K562 (cell line): Measurements from ENCODE around the gene CPE. TPM values are rescaled to one million over a fixed set of nuclear protein-coding genes. Genes with fewer than 3 reads are reported as not detected.

Source experiments
- ATAC-seq: fragments of 200-7000 bp; cut with Tn5 transposase; 3 replicates; pipeline ENCODE4 v1.9.1; 2020; ENCODE audit warnings: moderate library complexity
- BruUV-seq: library from RNA; stranded (reverse); fragments of 400-500 nt; replicated peaks from 2 replicates; lab custom pipeline; 2021; lab: Mats Ljungman, UMichigan
- CTCF ChIA-PET: fragments of 300-600 bp; formaldehyde crosslinking; extraction: SDS; loops from one replicate; lab custom pipeline; 2021; ENCODE audit warnings: low intra/inter-chr PET ratio; lab: Yijun Ruan, JAX
- POLR2A ChIA-PET: fragments of 300-600, 350-650 bp; sonication (Branson Sonifier 250); formaldehyde crosslinking; extraction: SDS; loops from one replicate; lab custom pipeline; 2021; ENCODE audit warnings: antibody characterized with exemption, inconsistent platforms; lab: Yijun Ruan, JAX
- DNase-seq, 4 experiments: peaks; one replicate each; pipeline versions ENCODE4 v3.0.0 to v3.0.0-alpha.2; 2011 to 2018; ENCODE audit warnings: low spot score in 3 of 4, mixed read lengths in 3 of 4; ENCODE audit errors: extremely low read depth in 1 of 4
- FAIRE-seq: peaks from 2 replicates; lab custom pipeline; 2011; peaks lifted over from hg19 to GRCh38; lab: Jason Lieb, UNC
- H2AFZ ChIP-seq: 2 replicates; pipeline ENCODE4 v1.6.0; 2011; ENCODE audit warnings: low read depth, low read length, control low read depth, inconsistent platforms
- H3K27ac ChIP-seq: fragments of 200-600 bp; 3 replicates; pipeline ENCODE4 v1.8.0; 2011; ENCODE audit warnings: low read depth, mild to moderate bottlenecking, control low read depth, inconsistent platforms, low read length, moderate library complexity, mixed read lengths; ENCODE audit errors: extremely low read depth
- H3K27me3 ChIP-seq, 2 experiments: fragments of 300-600 bp in 1 of 2; 2 replicates in 1 of 2; 3 replicates in 1 of 2; pipeline versions ENCODE4 v1.6.0 to v1.8.0; 2011; ENCODE audit warnings: inconsistent platforms in 2 of 2, low read length in 2 of 2, mild to moderate bottlenecking in 1 of 2, mixed read lengths in 1 of 2, moderate library complexity in 1 of 2; ENCODE audit not compliant: control insufficient read depth in 2 of 2, insufficient read depth in 2 of 2
- H3K36me3 ChIP-seq: fragments of 300-600 bp; 3 replicates; pipeline ENCODE4 v1.8.0; 2011; ENCODE audit warnings: mild to moderate bottlenecking, low read length, inconsistent platforms; ENCODE audit not compliant: control insufficient read depth, insufficient read depth
- H3K4me1 ChIP-seq, 2 experiments: fragments of 200-600 bp in 1 of 2; replicated peaks in 1 of 2; 2 replicates in 1 of 2; 3 replicates in 1 of 2; pipeline versions ENCODE4 v1.5.1 to v1.8.0; 2011; ENCODE audit warnings: inconsistent platforms in 2 of 2, low read length in 2 of 2, mild to moderate bottlenecking in 1 of 2, mixed read lengths in 1 of 2, moderate library complexity in 1 of 2; ENCODE audit not compliant: control insufficient read depth in 2 of 2, insufficient read depth in 2 of 2
- H3K4me2 ChIP-seq: 2 replicates; pipeline ENCODE4 v1.6.1; 2011; ENCODE audit warnings: low read length, control low read depth, inconsistent platforms, mixed read lengths; ENCODE audit not compliant: insufficient read depth
- H3K4me3 ChIP-seq: fragments of 200-600 bp; sonication (generic), shearing (Covaris generic); 2 replicates; pipeline ENCODE4 v1.5.1; 2016; ENCODE audit warnings: control low read depth, inconsistent platforms
- H3K79me2 ChIP-seq: fragments of 200-600 bp; 3 replicates; pipeline ENCODE4 v1.8.0; 2011; ENCODE audit warnings: low read length, inconsistent platforms; ENCODE audit not compliant: control insufficient read depth, insufficient read depth
- H3K9ac ChIP-seq, 2 experiments: 2 replicates each; pipeline versions ENCODE4 v1.6.0 to v1.6.1; 2011; ENCODE audit warnings: low read depth in 2 of 2, low read length in 2 of 2, control low read depth in 1 of 2, inconsistent platforms in 1 of 2, mild to moderate bottlenecking in 1 of 2, mixed read lengths in 1 of 2; ENCODE audit not compliant: insufficient read depth in 1 of 2
- H3K9me1 ChIP-seq: one replicate; pipeline ENCODE4 v1.6.0; 2011; ENCODE audit warnings: inconsistent platforms, mild to moderate bottlenecking, low read length, moderate library complexity; ENCODE audit not compliant: control insufficient read depth, insufficient read depth
- H3K9me3 ChIP-seq: replicated peaks from 2 replicates; pipeline ENCODE4 v1.5.1; 2011; ENCODE audit warnings: low read depth, low read length, inconsistent platforms; ENCODE audit not compliant: control insufficient read depth, insufficient read depth
- H4K20me1 ChIP-seq: replicated peaks from 2 replicates; pipeline ENCODE4 v1.6.1; 2011; ENCODE audit warnings: low read length, inconsistent platforms, mixed read lengths; ENCODE audit not compliant: control insufficient read depth, insufficient read depth
- ELK3 ChIP-seq: fragments of 450-650 bp; formaldehyde crosslinking; IDR thresholded peaks from 2 replicates; pipeline ENCODE4 v1.4.0; 2020; ENCODE audit warnings: mild to moderate bottlenecking
- HMG20A ChIP-seq: fragments of 450-650 bp; formaldehyde crosslinking; conservative IDR thresholded peaks from 2 replicates; pipeline ENCODE4 v1.4.0; 2020; ENCODE audit warnings: mild to moderate bottlenecking, mixed read lengths
- HNRNPH1 ChIP-seq: fragments of 200-400 bp; formaldehyde crosslinking; optimal IDR thresholded peaks from 2 replicates; pipeline ENCODE3; 2017; ENCODE audit warnings: low read depth, mild to moderate bottlenecking, low read length, moderate library complexity
- MAFF ChIP-seq: IDR thresholded peaks from 2 replicates; pipeline ENCODE4 v1.6.1; 2012; ENCODE audit warnings: low read length, improper control_type of control experiment
- MXD1 ChIP-seq: fragments of 250-450 bp; sonication (Bioruptor Pico); IDR thresholded peaks from 2 replicates; pipeline ENCODE4 v1.8.0; 2021; ENCODE audit warnings: borderline replicate concordance, mild to moderate bottlenecking, moderate library complexity; ENCODE audit not compliant: poor library complexity, severe bottlenecking
- STAT6 ChIP-seq: sonication (generic); formaldehyde crosslinking; IDR thresholded peaks from 2 replicates; pipeline ENCODE4 v1.8.1; 2023; ENCODE audit warnings: mild to moderate bottlenecking, missing genetic modification reagents
- ZBTB40 ChIP-seq, 2 experiments: fragments of 450-650 bp in 1 of 2; sonication (generic) in 1 of 2; formaldehyde crosslinking in 1 of 2; IDR thresholded peaks; 2 replicates each; pipeline versions ENCODE4 v1.7.1 to v1.9.0; 2016 to 2022; ENCODE audit warnings: inconsistent platforms in 1 of 2, mild to moderate bottlenecking in 1 of 2, missing genetic modification reagents in 1 of 2
- ZNF146 ChIP-seq: IDR thresholded peaks from one replicate; pipeline ENCODE4 v1.6.1; 2018; ENCODE audit warnings: missing compliant biosample characterization; ENCODE audit not compliant: unreplicated experiment
- WGBS: fragments of 100-300 bp; shearing (Covaris generic); methylation state at CpG from one replicate; pipeline ENCODE4 v1.1.6; 2016; ENCODE audit warnings: low coverage, mixed read lengths; ENCODE audit not compliant: insufficient coverage; ENCODE audit errors: missing lambda C conversion rate; 5-methylcytosine and 5-hydroxymethylcytosine counted together
- in situ Hi-C: fragments of 300-500 bp; cut with MboI; formaldehyde crosslinking; loops from 4 replicates; pipeline ENCODE4 v1.15.0; 2018; ENCODE audit warnings: inconsistent platforms, mixed read lengths
- intact Hi-C: fragments of 100-400 bp; cut with micrococcal nuclease; formaldehyde crosslinking; loops from 2 replicates; pipeline ENCODE4 v1.14.2; 2022
- polyA plus RNA-seq, 8 experiments: library from polyadenylated mRNA; depleted of rRNA in 4 of 8; stranded (reverse) in 5 of 8; unstranded in 3 of 8; fragments of >200 nt; fragmentation: Nextera tagmentation in 2 of 8; fragmentation: Illumina TruSeq in 1 of 8; extraction: Ambion mirVana in 2 of 8; extraction: Trizol in 1 of 8; gene quantifications; 2 replicates each; pipeline versions ENCODE4 v1.2.1 to v1.2.3, GENCODE V29; 2011 to 2014; ENCODE audit warnings: inconsistent platforms in 1 of 8, missing spikeins in 1 of 8
- total RNA-seq, 7 experiments: library from RNA; depleted of rRNA in 6 of 7; stranded (reverse); fragments of >200 nt in 6 of 7; fragmentation: Illumina TruSeq in 2 of 7; extraction: Trizol in 2 of 7; gene quantifications; 2 replicates each; pipeline versions ENCODE4 v1.2.1 to v1.2.3, GENCODE V29; 2011 to 2021; ENCODE audit warnings: low replicate concordance in 1 of 7

CPE gene
- total and polyA plus RNA-seq, 9 of the 15 experiments (the other 6 are each of a cell fraction or from before 2014, with no cell fraction given) = 0.04 to 0.16 (median 0.06) TPM; not detected in 4

GRCh38 chr4:165437691-165438090 is 58.9 kb downstream of the CPE start:
- intact Hi-C loops (no loop called here), in situ Hi-C loops (no loop called here)
- ChIA-PET CTCF (no interaction called here), POLR2A (interaction anchor here (0.9 kb wide), 1 partner anchor 24 kb away, joined by 3 read pairs; no protein-coding TSS in a partner anchor)
- H2AFZ ChIP-seq = no peak overlapping the region
- H3K79me2 ChIP-seq = no peaks in the 10 kb centered on the region
- no peaks in the 10 kb centered on the region for H3K4me1 ChIP-seq
- H3K36me3 ChIP-seq = no peaks in the 10 kb centered on the region
- H4K20me1 ChIP-seq = no peaks in the 10 kb centered on the region
- no peaks in the 10 kb centered on the region for H3K9me1 ChIP-seq
- DNase-seq = no peak
- no peak overlapping the region for H3K27ac ChIP-seq
- peaks cover 0 to 4% of the 10 kb centered on the region in 2 experiments; a peak in 2 of 5 replicates for H3K27me3 ChIP-seq
- H3K9me3 ChIP-seq = no peaks in the 10 kb centered on the region
- WGBS = 8% methylated on average over 3 of the region's 3 CpGs
- no peak for ATAC-seq
- no peak overlapping the region for H3K4me3 ChIP-seq
- H3K9ac ChIP-seq = no peak overlapping the region
- FAIRE-seq = no peak
- no TSS peak for BruUV-seq
- no peak overlapping the region for H3K4me2 ChIP-seq
- TF ChIP-seq ZNF146 (CRISPR knock-in tag) (no peak), MXD1 (CRISPR knock-in tag) (no peak), HMG20A (CRISPR knock-in tag) (no peak), MAFF (no peak), HNRNPH1 (no peak), ELK3 (CRISPR knock-in tag) (no peak), ZBTB40 (IDR thresholded peaks at IDR 0.05) (no peak), ZBTB40 (CRISPR knock-in tag; IDR thresholded peaks at IDR 0.05) (no peak), STAT6 (no peak)
